ELF-1 (cell line): ENCODE results near the gene CLASP2.

Experiments
- DNase-seq: peaks from one replicate; pipeline ENCODE4 v3.0.0-alpha.2; 2016; ENCODE audit warnings: low read depth, low spot score

CLASP2 gene

GRCh38 chr3:33636125-33636850, 81.8 kb downstream of the CLASP2 start:
- DNase-seq, result peak; percentile 47

- no peak for DNase-seq
Measured at GRCh38 chr3:33634262-33634661, 83.8 kb downstream of the CLASP2 start.

DNA sequence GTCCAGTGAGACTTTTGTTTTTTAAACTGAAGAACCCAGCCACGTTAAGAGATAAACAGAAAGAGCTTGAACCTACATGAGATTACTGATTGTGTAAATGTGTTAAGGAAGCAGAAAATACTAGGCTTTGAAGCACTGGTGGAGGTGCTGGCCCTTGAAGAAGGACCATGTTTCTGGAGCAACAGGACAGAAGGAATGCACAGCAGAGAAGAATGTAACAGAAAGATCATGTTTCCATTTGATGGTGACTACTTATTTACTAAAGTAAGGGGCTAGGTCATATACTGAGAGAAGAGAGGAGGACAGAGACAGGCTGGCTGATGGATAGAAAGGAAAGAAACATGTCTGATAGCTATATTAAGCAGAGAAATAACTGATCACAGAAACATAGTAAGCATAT, 88.8 kb downstream of the CLASP2 start:
- no peak for DNase-seq

GRCh38 chr3:33624756-33625155, 93.3 kb downstream of the CLASP2 start:
- no peak for DNase-seq

- no peak for DNase-seq
Measured at GRCh38 chr3:33613041-33613440, 105.0 kb downstream of the CLASP2 start.

DNA sequence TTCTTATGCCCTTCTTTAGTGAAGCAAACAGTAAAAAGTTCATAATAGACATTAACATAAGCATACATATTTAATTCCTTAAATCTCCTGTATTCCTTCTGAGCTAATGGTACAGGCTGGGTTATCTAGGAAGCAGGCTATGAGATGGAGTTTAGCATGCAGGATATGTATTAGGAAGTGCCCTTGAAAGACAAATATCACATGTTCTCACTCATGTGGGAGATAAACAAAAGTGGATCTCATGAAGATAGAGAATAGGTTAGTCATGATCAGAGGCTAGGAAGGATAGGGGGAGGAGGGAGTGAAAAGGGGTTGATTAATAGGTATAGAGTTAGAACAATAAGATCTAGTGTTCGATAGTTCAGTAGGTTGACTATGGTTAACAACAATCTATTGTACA, 105.4 kb downstream of the CLASP2 start:
- no peak for DNase-seq

- no peak for DNase-seq
Measured at GRCh38 chr3:33602829-33603228, 115.2 kb downstream of the CLASP2 start.

- no peak for DNase-seq
Measured at GRCh38 chr3:33597257-33597689, 120.8 kb downstream of the CLASP2 start.

DNA sequence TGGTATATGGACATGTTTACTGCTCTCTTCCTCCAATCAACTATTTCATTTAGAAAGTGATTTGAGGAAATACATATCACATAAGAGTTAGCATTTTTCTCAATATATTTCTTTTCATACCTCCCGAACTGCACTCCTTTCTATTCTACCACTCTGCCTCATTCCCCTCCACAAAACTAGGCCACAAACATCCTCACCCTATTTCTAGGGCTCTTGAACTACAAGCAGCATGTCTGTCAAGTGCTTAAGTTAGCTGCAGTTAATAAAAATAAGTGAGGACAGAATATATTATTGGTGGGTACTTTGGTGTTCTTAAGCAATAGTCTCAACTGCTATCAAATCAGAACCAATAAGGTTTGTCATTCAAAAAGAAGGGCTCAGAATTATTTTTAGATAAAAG, 125.1 kb downstream of the CLASP2 start:
- no peak for DNase-seq

GRCh38 chr3:33590541-33590940, 127.5 kb downstream of the CLASP2 start:
- no peak for DNase-seq

GRCh38 chr3:33586402-33586801, 131.7 kb downstream of the CLASP2 start:
- DNase-seq, result no peak

DNA sequence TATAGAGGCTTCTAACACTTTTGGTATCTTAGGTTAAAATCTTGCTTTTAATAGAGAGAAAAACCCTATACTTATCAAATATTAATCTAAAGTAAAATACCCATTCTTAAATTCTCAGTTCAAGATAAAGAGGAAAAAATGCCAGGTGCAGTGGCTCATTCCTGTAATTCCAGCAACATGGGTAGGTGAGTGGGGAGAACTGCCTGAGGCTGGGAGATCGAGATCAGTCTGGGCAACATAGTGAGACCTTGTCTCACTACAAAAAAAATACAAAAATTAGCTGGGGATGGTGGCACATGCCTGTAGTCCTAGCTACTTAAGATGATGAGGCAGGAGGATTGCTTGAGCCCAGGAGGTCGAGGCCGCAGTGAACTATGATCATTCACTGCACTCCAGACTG, 135.8 kb downstream of the CLASP2 start:
- peak; percentile 31 for DNase-seq

GRCh38 chr3:33581666-33582065, 136.4 kb downstream of the CLASP2 start:
- DNase-seq, result peak; percentile 26

GRCh38 chr3:33579840-33580239, 138.2 kb downstream of the CLASP2 start:
- no peak for DNase-seq

DNA sequence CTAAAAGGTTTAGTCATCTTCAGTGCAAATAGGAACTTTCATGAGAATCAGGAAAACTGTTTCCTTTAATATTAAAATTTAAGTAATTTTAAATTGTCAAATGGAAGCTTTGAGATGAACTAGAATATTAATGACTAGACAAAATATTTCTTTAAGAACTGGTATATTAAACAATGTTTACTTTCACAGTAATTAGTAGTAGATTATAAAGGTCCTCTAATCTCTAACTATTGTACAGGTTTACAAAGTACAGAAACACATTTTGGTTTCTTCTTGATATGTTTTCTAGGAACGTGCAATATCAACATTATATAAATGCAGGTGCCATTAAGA, 138.9 kb downstream of the CLASP2 start:
- DNase-seq, result no peak

- DNase-seq, result no peak
Measured at GRCh38 chr3:33578325-33579177, 139.5 kb downstream of the CLASP2 start.

DNA sequence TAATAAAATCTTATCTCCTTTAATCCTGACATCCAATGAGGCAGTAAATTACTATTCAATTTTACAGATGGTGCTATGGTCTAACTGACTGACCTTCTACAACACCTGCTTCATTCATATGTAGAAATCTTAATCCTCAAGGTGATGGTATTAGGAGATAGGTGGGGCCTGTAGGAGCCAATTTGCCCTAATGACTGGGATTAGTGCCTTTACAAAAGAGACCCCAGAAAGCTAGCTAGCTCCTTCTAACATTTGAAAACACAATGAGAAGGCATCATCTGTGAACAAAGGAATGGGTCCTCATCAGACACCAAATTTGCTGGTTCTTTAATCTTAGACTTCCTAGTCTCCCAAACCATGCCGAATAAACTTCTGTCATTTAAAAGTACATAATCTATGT, 140.5 kb downstream of the CLASP2 start:
- DNase-seq, result peak; percentile 18

- DNase-seq, result no peak
Measured at GRCh38 chr3:33577173-33577572, 140.9 kb downstream of the CLASP2 start.

DNA sequence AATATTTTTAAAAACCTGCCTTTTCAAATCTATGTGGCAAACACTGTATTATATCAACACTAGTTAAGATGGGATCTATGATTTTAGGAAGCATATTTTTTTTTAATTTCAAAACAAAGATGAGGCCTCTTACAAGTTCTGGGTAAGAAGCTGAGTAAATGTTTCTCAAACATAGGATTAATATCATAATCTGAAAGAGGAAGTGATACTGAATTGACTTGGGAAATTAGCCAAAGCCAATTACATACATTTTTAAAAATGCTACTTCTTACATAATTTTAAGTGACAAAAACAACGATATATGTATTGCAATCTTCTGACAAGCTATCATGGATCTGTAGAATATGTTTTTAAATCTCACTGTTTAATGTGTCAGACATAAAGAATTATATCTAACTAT, 142.7 kb downstream of the CLASP2 start:
- no peak for DNase-seq

GRCh38 chr3:33557829-33558228, 160.2 kb downstream of the CLASP2 start:
- DNase-seq, result no peak

GRCh38 chr3:33557279-33557678, 160.8 kb downstream of the CLASP2 start:
- DNase-seq, result no peak

GRCh38 chr3:33547101-33547500, 171.0 kb downstream of the CLASP2 start:
- DNase-seq, result no peak

GRCh38 chr3:33544126-33544525, 173.9 kb downstream of the CLASP2 start:
- DNase-seq, result no peak
